A549 (cell line): ENCODE measurements around the gene HSD17B3. TPM values are rescaled to one million over a fixed set of nuclear protein-coding genes. Genes with fewer than 3 reads are reported as not detected.

Experiments
- ATAC-seq, 2 experiments: fragments of 200-7000 bp in 1 of 2; fragments of >200 bp in 1 of 2; cut with Nextera tagmentation in 1 of 2; cut with Tn5 transposase in 1 of 2; 3 replicates each; pipeline versions ENCODE4 v1.8.0 to v1.9.1; 2018 to 2020; ENCODE audit warnings: mild to moderate bottlenecking in 1 of 2, moderate library complexity in 1 of 2
- CTCF ChIA-PET: fragments of 300-600 bp; sonication (Branson Sonifier 250); formaldehyde crosslinking; extraction: SDS; loops from one replicate; lab custom pipeline; 2021; ENCODE audit warnings: antibody characterized with exemption, inconsistent platforms; lab: Yijun Ruan, JAX
- POLR2A ChIA-PET: fragments of 350-600 bp; formaldehyde crosslinking; extraction: SDS; loops from one replicate; lab custom pipeline; 2021; ENCODE audit warnings: antibody characterized with exemption, inconsistent platforms; lab: Yijun Ruan, JAX
- DNase-seq, 2 experiments: peaks; one replicate each; pipeline versions ENCODE4 v3.0.0 to v3.0.0-alpha.2; 2011 to 2016; ENCODE audit warnings: low read depth in 1 of 2, low spot score in 1 of 2
- FAIRE-seq: peaks from 2 replicates; lab custom pipeline; 2011; peaks lifted over from hg19 to GRCh38; lab: Jason Lieb, UNC
- H3K27ac ChIP-seq, 2 experiments: fragments of >200 bp; sonication (Bioruptor Twin); formaldehyde crosslinking; 3 replicates each; pipeline ENCODE4 v1.5.1; 2016 to 2017
- H3K4me1 ChIP-seq: fragments of >200 bp; sonication (Bioruptor Twin); formaldehyde crosslinking; 3 replicates; pipeline ENCODE4 v1.6.1; 2016
- H3K4me2 ChIP-seq: fragments of >200 bp; sonication (Bioruptor Twin); formaldehyde crosslinking; 3 replicates; pipeline ENCODE4 v1.6.1; 2016
- H3K4me3 ChIP-seq: fragments of >200 bp; sonication (Bioruptor Twin); formaldehyde crosslinking; 3 replicates; pipeline ENCODE4 v1.5.1; 2016
- H3K9me3 ChIP-seq: fragments of >200 bp; sonication (Bioruptor Twin); formaldehyde crosslinking; 3 replicates; pipeline ENCODE4 v1.6.1; 2016
- FOXS1 ChIP-seq: fragments of 250-450 bp; sonication (Bioruptor Pico); IDR thresholded peaks from 2 replicates; pipeline ENCODE4 v1.5.0; 2020; ENCODE audit warnings: mild to moderate bottlenecking, moderate library complexity
- GATA3 ChIP-seq: IDR thresholded peaks from 2 replicates; pipeline ENCODE4 v1.6.1; 2012; ENCODE audit warnings: borderline replicate concordance
- HES2 ChIP-seq: fragments of >200 bp; sonication (Bioruptor Twin); formaldehyde crosslinking; IDR thresholded peaks from 2 replicates; pipeline ENCODE4 v1.6.1; 2016
- HOXB5 ChIP-seq: fragments of 250-450 bp; sonication (Bioruptor Pico); IDR thresholded peaks from 2 replicates; pipeline ENCODE4 v1.5.0; 2020; ENCODE audit warnings: mild to moderate bottlenecking, moderate library complexity
- KDM5A ChIP-seq: fragments of 200-600 bp; sonication (generic); IDR thresholded peaks from 2 replicates; pipeline ENCODE4 v1.6.1; 2016; ENCODE audit warnings: antibody characterized with exemption, mild to moderate bottlenecking
- MAFK ChIP-seq: fragments of 450-650 bp; IDR thresholded peaks from 2 replicates; pipeline ENCODE4 v1.6.1; 2014; ENCODE audit not compliant: partially characterized antibody
- PBX3 ChIP-seq: IDR thresholded peaks from 2 replicates; pipeline ENCODE4 v1.6.1; 2012
- POLR2A ChIP-seq: IDR thresholded peaks from 2 replicates; pipeline ENCODE4 v1.6.1; 2012; ENCODE audit warnings: mild to moderate bottlenecking, low read length
- RCOR1 ChIP-seq: fragments of 150-350 bp; IDR thresholded peaks from 2 replicates; pipeline ENCODE4 v1.6.1; 2014; ENCODE audit warnings: antibody characterized with exemption, low read length, low read depth
- RFX5 ChIP-seq: fragments of 450-650 bp; IDR thresholded peaks from 2 replicates; pipeline ENCODE4 v1.7.1; 2014; ENCODE audit warnings: antibody characterized with exemption, mild to moderate bottlenecking, moderate library complexity
- SREBF2 ChIP-seq: fragments of 450-650 bp; IDR thresholded peaks from 2 replicates; pipeline ENCODE4 v1.6.1; 2014; ENCODE audit warnings: mild to moderate bottlenecking, moderate library complexity
- ZC3H11A ChIP-seq: fragments of 450-650 bp; IDR thresholded peaks from 2 replicates; pipeline ENCODE4 v1.6.1; 2014; ENCODE audit warnings: antibody characterized with exemption, mild to moderate bottlenecking
- ZNF302 ChIP-seq: fragments of 250-450 bp; sonication (Bioruptor Pico); IDR thresholded peaks from 2 replicates; pipeline ENCODE4 v1.9.0; 2021; ENCODE audit warnings: inconsistent platforms, mild to moderate bottlenecking, moderate library complexity
- ZSCAN20 ChIP-seq: fragments of 250-450 bp; sonication (Bioruptor Pico); IDR thresholded peaks from 2 replicates; pipeline ENCODE4 v1.8.0; 2022; ENCODE audit warnings: mild to moderate bottlenecking, moderate library complexity
- WGBS: methylation state at CpG from one replicate; pipeline ENCODE4 v1.1.6; 2017; ENCODE audit errors: missing lambda C conversion rate; 5-methylcytosine and 5-hydroxymethylcytosine counted together
- polyA plus RNA-seq, 4 experiments: library from polyadenylated mRNA; depleted of rRNA in 3 of 4; stranded (reverse); fragments of >200 nt; fragmentation: RNase III in 1 of 4; extraction: RNeasy Plus Mini Kit Qiagen cat#74134 plus additional on column Dnase treatment in 1 of 4; gene quantifications; 2 replicates in 3 of 4; 3 replicates in 1 of 4; pipeline ENCODE4 v1.2.3, GENCODE V29; 2011 to 2017
- TF ChIP-seq, protein P1 (sequence below): fragments of 250-450 bp; sonication (Bioruptor Pico); IDR thresholded peaks from 2 replicates; pipeline ENCODE4 v1.5.0; 2021; ENCODE audit warnings: mild to moderate bottlenecking, moderate library complexity, borderline replicate concordance
- TF ChIP-seq, protein P2 (sequence below): fragments of >200 bp; sonication (Bioruptor Twin); formaldehyde crosslinking; IDR thresholded peaks from 3 replicates; pipeline ENCODE4 v1.5.1; 2016
- TF ChIP-seq, protein P3 (sequence below): fragments of 450-650 bp; IDR thresholded peaks from 2 replicates; pipeline ENCODE4 v1.6.1; 2014; ENCODE audit warnings: antibody characterized with exemption
- TF ChIP-seq, protein P4 (sequence below): IDR thresholded peaks from 2 replicates; pipeline ENCODE4 v1.6.1; 2012

Gene HSD17B3
- polyA plus RNA-seq, 2 of the 4 experiments (the other 2 are of a cell fraction) = 0.22 to 0.25 TPM

DNA sequence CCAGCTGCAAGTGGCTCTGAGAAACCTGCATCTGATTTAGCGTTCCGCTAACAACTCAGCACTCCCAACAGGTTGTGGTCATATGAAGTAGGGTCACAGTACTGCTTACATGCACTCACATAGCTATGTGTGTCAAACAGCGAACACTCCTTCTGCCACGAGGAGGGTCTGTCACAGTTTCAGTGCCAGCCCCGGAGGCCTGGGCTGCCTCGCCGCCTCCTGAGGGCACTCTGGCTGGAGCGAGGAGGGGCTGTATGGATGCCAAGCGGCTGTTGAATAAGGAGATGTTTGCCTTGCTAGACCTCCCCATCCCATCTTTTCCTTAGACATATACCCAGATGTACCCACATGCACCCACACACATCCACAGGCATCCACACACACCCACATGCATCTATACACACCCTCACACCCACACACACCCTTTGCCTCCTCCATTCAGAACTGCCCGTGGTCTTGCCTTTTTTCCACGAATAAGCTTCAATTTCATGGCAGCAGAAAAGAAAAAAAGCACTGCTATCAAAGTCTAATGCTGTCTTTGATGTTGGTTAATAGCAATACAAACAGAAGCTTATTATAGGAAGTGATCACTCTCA, 95.7 kb downstream of the HSD17B3 start:
- CTCF ChIA-PET = interaction anchor here (1.0 to 4.1 kb wide), 3 partner anchors 11 to 26 kb away, joined by 3 to 35 read pairs (median 8); no protein-coding TSS in a partner anchor

DNA sequence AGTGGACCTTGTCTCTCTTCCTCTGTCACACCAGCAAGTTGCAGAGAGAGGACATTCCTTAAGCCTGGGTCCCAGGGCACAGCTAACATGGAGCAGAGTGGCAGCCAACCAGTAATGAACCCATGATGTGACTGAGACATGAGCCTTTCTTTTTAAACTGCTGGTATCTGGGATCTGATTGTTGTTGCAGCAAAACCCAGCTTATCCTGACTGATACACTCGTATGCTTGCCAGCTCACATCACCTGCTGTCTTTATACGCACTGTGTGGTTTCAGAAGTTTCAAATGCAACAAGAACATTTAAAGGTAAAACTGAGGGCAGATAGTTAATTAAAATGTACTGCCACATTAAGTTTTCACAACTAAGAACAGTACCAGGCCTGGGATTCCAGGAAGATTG, 97.1 kb downstream of the HSD17B3 start:
- Histone ChIP-seq H3K4me2 (no peak overlapping the region), H3K4me3 (no peak overlapping the region), H3K9me3 (peaks cover 4% of the 10 kb centered on the region; the same call in 2 of the 3 replicates), H3K4me1 (peaks cover 8% of the 10 kb centered on the region; the same call in 2 of the 3 replicates), H3K27ac (no peak overlapping the region)
- no peak for TF ChIP-seq SREBF2
- TF ChIP-seq RFX5 = no peak
- TF ChIP-seq, protein P1, sequence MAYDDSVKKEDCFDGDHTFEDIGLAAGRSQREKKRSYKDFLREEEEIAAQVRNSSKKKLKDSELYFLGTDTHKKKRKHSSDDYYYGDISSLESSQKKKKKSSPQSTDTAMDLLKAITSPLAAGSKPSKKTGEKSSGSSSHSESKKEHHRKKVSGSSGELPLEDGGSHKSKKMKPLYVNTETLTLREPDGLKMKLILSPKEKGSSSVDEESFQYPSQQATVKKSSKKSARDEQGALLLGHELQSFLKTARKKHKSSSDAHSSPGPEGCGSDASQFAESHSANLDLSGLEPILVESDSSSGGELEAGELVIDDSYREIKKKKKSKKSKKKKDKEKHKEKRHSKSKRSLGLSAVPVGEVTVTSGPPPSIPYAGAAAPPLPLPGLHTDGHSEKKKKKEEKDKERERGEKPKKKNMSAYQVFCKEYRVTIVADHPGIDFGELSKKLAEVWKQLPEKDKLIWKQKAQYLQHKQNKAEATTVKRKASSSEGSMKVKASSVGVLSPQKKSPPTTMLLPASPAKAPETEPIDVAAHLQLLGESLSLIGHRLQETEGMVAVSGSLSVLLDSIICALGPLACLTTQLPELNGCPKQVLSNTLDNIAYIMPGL (CRISPR knock-in tag) = no peak
- TF ChIP-seq ZNF302 (CRISPR knock-in tag) = no peak
- no peak for FAIRE-seq
- POLR2A ChIA-PET = no interaction called here
- ATAC-seq = no peak
- 84% methylated on average over 2 of the region's 2 CpGs for WGBS
- CTCF ChIA-PET = interaction anchor here (1.0 to 2.1 kb wide), 3 partner anchors 12 to 27 kb away, joined by 3 to 8 read pairs (median 3); no protein-coding TSS in a partner anchor
- no peak for DNase-seq

More for the DNA sequence above, 95.7 kb downstream of the HSD17B3 start:
- no peak for ATAC-seq
- WGBS = 76% methylated on average over 11 of the region's 11 CpGs
- TF ChIP-seq KDM5A = no peak
- no peak for TF ChIP-seq HOXB5 (CRISPR knock-in tag)
- no peak for TF ChIP-seq ZC3H11A
- TF ChIP-seq GATA3 = no peak
- TF ChIP-seq, protein P2, sequence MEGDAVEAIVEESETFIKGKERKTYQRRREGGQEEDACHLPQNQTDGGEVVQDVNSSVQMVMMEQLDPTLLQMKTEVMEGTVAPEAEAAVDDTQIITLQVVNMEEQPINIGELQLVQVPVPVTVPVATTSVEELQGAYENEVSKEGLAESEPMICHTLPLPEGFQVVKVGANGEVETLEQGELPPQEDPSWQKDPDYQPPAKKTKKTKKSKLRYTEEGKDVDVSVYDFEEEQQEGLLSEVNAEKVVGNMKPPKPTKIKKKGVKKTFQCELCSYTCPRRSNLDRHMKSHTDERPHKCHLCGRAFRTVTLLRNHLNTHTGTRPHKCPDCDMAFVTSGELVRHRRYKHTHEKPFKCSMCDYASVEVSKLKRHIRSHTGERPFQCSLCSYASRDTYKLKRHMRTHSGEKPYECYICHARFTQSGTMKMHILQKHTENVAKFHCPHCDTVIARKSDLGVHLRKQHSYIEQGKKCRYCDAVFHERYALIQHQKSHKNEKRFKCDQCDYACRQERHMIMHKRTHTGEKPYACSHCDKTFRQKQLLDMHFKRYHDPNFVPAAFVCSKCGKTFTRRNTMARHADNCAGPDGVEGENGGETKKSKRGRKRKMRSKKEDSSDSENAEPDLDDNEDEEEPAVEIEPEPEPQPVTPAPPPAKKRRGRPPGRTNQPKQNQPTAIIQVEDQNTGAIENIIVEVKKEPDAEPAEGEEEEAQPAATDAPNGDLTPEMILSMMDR = no peak
- TF ChIP-seq POLR2A = no peak
- TF ChIP-seq HES2 = no peak
- TF ChIP-seq FOXS1 (CRISPR knock-in tag) = no peak
- no peak for TF ChIP-seq PBX3
- no peak for TF ChIP-seq ZSCAN20 (CRISPR knock-in tag)
- TF ChIP-seq, protein P3, sequence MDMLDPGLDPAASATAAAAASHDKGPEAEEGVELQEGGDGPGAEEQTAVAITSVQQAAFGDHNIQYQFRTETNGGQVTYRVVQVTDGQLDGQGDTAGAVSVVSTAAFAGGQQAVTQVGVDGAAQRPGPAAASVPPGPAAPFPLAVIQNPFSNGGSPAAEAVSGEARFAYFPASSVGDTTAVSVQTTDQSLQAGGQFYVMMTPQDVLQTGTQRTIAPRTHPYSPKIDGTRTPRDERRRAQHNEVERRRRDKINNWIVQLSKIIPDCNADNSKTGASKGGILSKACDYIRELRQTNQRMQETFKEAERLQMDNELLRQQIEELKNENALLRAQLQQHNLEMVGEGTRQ = no peak
- TF ChIP-seq, protein P4, sequence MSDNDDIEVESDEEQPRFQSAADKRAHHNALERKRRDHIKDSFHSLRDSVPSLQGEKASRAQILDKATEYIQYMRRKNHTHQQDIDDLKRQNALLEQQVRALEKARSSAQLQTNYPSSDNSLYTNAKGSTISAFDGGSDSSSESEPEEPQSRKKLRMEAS = no peak
- no peak for TF ChIP-seq RCOR1
- TF ChIP-seq MAFK = no peak
- H3K4me2 ChIP-seq = no peak overlapping the region
- H3K27ac ChIP-seq = no peak overlapping the region
- no peak for FAIRE-seq
- POLR2A ChIA-PET = no interaction called here
- DNase-seq = no peak
- H3K9me3 ChIP-seq = peaks cover 4% of the 10 kb centered on the region; the same call in 2 of the 3 replicates
- peaks cover 10% of the 10 kb centered on the region; the same call in 2 of the 3 replicates for H3K4me1 ChIP-seq
- no peak overlapping the region for H3K4me3 ChIP-seq
